K562 (cell line): ENCODE measurements around the gene R3HDM1. TPM values are rescaled to one million over a fixed set of nuclear protein-coding genes. Genes with fewer than 3 reads are reported as not detected.

ENCODE experiments used
- BMI1 ChIP-seq: fragments of 150-350 bp; IDR thresholded peaks from 2 replicates; pipeline ENCODE4 v1.6.1; 2014; ENCODE audit warnings: low read length
- DIDO1 ChIP-seq: fragments of 450-650 bp; IDR thresholded peaks from 2 replicates; pipeline ENCODE4 v1.6.1; 2016; ENCODE audit warnings: low read depth, missing biosample characterization, missing genetic modification characterization
- ESRRB ChIP-seq: fragments of 250-450 bp; sonication (Bioruptor Pico); IDR thresholded peaks from 2 replicates; pipeline ENCODE4 v1.5.0; 2020; ENCODE audit warnings: mild to moderate bottlenecking, moderate library complexity, borderline replicate concordance
- GMEB1 ChIP-seq: fragments of 250-450 bp; sonication (Bioruptor Pico); IDR thresholded peaks from 2 replicates; pipeline ENCODE4 v1.4.0; 2020; ENCODE audit warnings: mild to moderate bottlenecking
- IRF9 ChIP-seq: fragments of 450-650 bp; IDR thresholded peaks from 2 replicates; pipeline ENCODE4 v1.6.1; 2016; ENCODE audit warnings: missing biosample characterization, missing genetic modification characterization
- MEF2D ChIP-seq: conservative IDR thresholded peaks from 2 replicates; pipeline ENCODE4 v1.6.1; 2016; ENCODE audit warnings: low read depth, missing genetic modification characterization, missing compliant biosample characterization
- MGA ChIP-seq: fragments of 450-650 bp; IDR thresholded peaks from 2 replicates; pipeline ENCODE4 v1.6.1; 2016; ENCODE audit warnings: mild to moderate bottlenecking, moderate library complexity
- MYBL2 ChIP-seq, 2 experiments: fragments of 450-650 bp in 1 of 2; sonication (generic) in 1 of 2; formaldehyde crosslinking in 1 of 2; IDR thresholded peaks; 2 replicates each; pipeline versions ENCODE4 v1.6.1 to v1.8.1; 2017 to 2022; ENCODE audit warnings: borderline replicate concordance in 1 of 2, inconsistent platforms in 1 of 2, low read depth in 1 of 2, mild to moderate bottlenecking in 1 of 2, missing genetic modification reagents in 1 of 2, moderate library complexity in 1 of 2
- NUFIP1 ChIP-seq: fragments of 450-650 bp; IDR thresholded peaks from 2 replicates; pipeline ENCODE4 v1.6.1; 2018; ENCODE audit not compliant: partially characterized antibody
- PCBP1 ChIP-seq: fragments of 200-400 bp; formaldehyde crosslinking; IDR thresholded peaks from 2 replicates; pipeline ENCODE4 v1.6.1; 2018; ENCODE audit warnings: mild to moderate bottlenecking, low read depth, low read length; ENCODE audit not compliant: poor library complexity, severe bottlenecking
- PHB2 ChIP-seq: fragments of 450-650 bp; IDR thresholded peaks from 2 replicates; pipeline ENCODE4 v1.6.1; 2017; ENCODE audit warnings: low read depth
- THRAP3 ChIP-seq: fragments of 450-650 bp; IDR thresholded peaks from 2 replicates; pipeline ENCODE4 v1.6.1; 2016; ENCODE audit warnings: mild to moderate bottlenecking, inconsistent platforms, borderline replicate concordance
- ZNF354B ChIP-seq: fragments of 250-450 bp; sonication (Bioruptor Pico); IDR thresholded peaks from 2 replicates; pipeline ENCODE4 v1.4.0; 2020
- polyA plus RNA-seq, 8 experiments: library from polyadenylated mRNA; depleted of rRNA in 4 of 8; stranded (reverse) in 5 of 8; unstranded in 3 of 8; fragments of >200 nt; fragmentation: Nextera tagmentation in 2 of 8; fragmentation: Illumina TruSeq in 1 of 8; extraction: Ambion mirVana in 2 of 8; extraction: Trizol in 1 of 8; gene quantifications; 2 replicates each; pipeline versions ENCODE4 v1.2.1 to v1.2.3, GENCODE V29; 2011 to 2014; ENCODE audit warnings: inconsistent platforms in 1 of 8, missing spikeins in 1 of 8
- total RNA-seq, 7 experiments: library from RNA; depleted of rRNA in 6 of 7; stranded (reverse); fragments of >200 nt in 6 of 7; fragmentation: Illumina TruSeq in 2 of 7; extraction: Trizol in 2 of 7; gene quantifications; 2 replicates each; pipeline versions ENCODE4 v1.2.1 to v1.2.3, GENCODE V29; 2011 to 2021; ENCODE audit warnings: low replicate concordance in 1 of 7

Gene R3HDM1
- total and polyA plus RNA-seq, 9 of the 15 experiments (the other 6 are each of a cell fraction or from before 2014, with no cell fraction given) = 12.4 to 89.4 (median 31.0) TPM

- TF ChIP-seq MGA (peak; percentile 82), IRF9 (tag) (no peak), PCBP1 (no peak), BMI1 (no peak), ZNF354B (no peak), NUFIP1 (no peak), THRAP3 (no peak), DIDO1 (tag) (no peak), GMEB1 (no peak), PHB2 (no peak), MEF2D (tag) (no peak), ESRRB (CRISPR knock-in tag) (no peak), MYBL2 (IDR thresholded peaks at IDR 0.05; ENCODE audit: low read depth) (peak; percentile 79), MYBL2 (CRISPR knock-in tag; IDR thresholded peaks at IDR 0.05; ENCODE audit: borderline replicate concordance) (no peak)
Measured at GRCh38 chr2:135530313-135531230, 712 bp upstream of the R3HDM1 start, which contains the start of gene ZRANB3 (continued).
